Keratinocyte (primary cell): ENCODE data around the gene USP17L20. TPM values are rescaled to one million over a fixed set of nuclear protein-coding genes. Genes with fewer than 3 reads are reported as not detected.
"Not testable (repeated sequence)": the region's sequence is repeated elsewhere in the genome, so short reads cannot be mapped to it uniquely, and the experiment has no call there.

ENCODE experiments used
- DNase-seq: peaks from one replicate; pipeline ENCODE4 v3.0.0-alpha.2; 2011; ENCODE audit warnings: low read depth, missing footprints, low spot score
- FAIRE-seq: peaks from 2 replicates; lab custom pipeline; 2011; peaks lifted over from hg19 to GRCh38; lab: Jason Lieb, UNC
- H2AFZ ChIP-seq: 2 replicates; pipeline ENCODE4 v1.6.0; 2012; ENCODE audit warnings: low read length, control low read depth, inconsistent platforms; ENCODE audit not compliant: control insufficient read depth
- H3K27ac ChIP-seq: 2 replicates; pipeline ENCODE4 v1.5.1; 2011; ENCODE audit warnings: low read length; ENCODE audit not compliant: control insufficient read depth, insufficient read depth
- H3K27me3 ChIP-seq: 3 replicates; pipeline ENCODE4 v1.6.0; 2011; ENCODE audit warnings: low read length; ENCODE audit not compliant: control insufficient read depth, insufficient read depth; ENCODE audit errors: extremely low read depth
- H3K36me3 ChIP-seq, 2 experiments: 2 replicates in 1 of 2; 3 replicates in 1 of 2; pipeline ENCODE4 v1.5.1; 2011; ENCODE audit warnings: low read length in 2 of 2, mild to moderate bottlenecking in 1 of 2; ENCODE audit not compliant: control insufficient read depth in 2 of 2, insufficient read depth in 2 of 2; ENCODE audit errors: extremely low read depth in 1 of 2
- H3K4me1 ChIP-seq: 3 replicates; pipeline ENCODE4 v1.5.1; 2011; ENCODE audit warnings: low read length; ENCODE audit not compliant: control insufficient read depth, insufficient read depth; ENCODE audit errors: extremely low read depth
- H3K4me2 ChIP-seq: 3 replicates; pipeline ENCODE4 v1.6.0; 2011; ENCODE audit warnings: low read depth, low read length; ENCODE audit not compliant: control insufficient read depth, insufficient read depth; ENCODE audit errors: extremely low read depth
- H3K4me3 ChIP-seq, 3 experiments: fragments of 200-600 bp in 1 of 3; sonication (generic) in 1 of 3; 2 replicates in 2 of 3; 3 replicates in 1 of 3; pipeline ENCODE4 v1.5.1; 2011 to 2016; ENCODE audit warnings: low read length in 3 of 3, mild to moderate bottlenecking in 3 of 3, control low read depth in 2 of 3, inconsistent platforms in 1 of 3, low read depth in 1 of 3, mixed read lengths in 1 of 3, mixed run types in 1 of 3, moderate library complexity in 1 of 3; ENCODE audit not compliant: control insufficient read depth in 2 of 3, insufficient read depth in 2 of 3; ENCODE audit errors: extremely low read depth in 1 of 3
- H3K79me2 ChIP-seq: 2 replicates; pipeline ENCODE4 v1.6.0; 2012; ENCODE audit warnings: low read length; ENCODE audit not compliant: control insufficient read depth, insufficient read depth
- H3K9ac ChIP-seq: 3 replicates; pipeline ENCODE4 v1.6.0; 2011; ENCODE audit warnings: low read length; ENCODE audit not compliant: control insufficient read depth, insufficient read depth; ENCODE audit errors: extremely low read depth
- H3K9me1 ChIP-seq: 3 replicates; pipeline ENCODE4 v1.6.0; 2011; ENCODE audit warnings: low read length; ENCODE audit not compliant: control insufficient read depth, insufficient read depth; ENCODE audit errors: extremely low read depth
- H3K9me3 ChIP-seq: 2 replicates; pipeline ENCODE4 v1.5.1; 2012; ENCODE audit warnings: low read depth, low read length; ENCODE audit not compliant: control insufficient read depth
- H4K20me1 ChIP-seq: 3 replicates; pipeline ENCODE4 v1.6.0; 2011; ENCODE audit warnings: low read length; ENCODE audit not compliant: control insufficient read depth, insufficient read depth; ENCODE audit errors: extremely low read depth
- dilution Hi-C: fragments of 300-500 bp; cut with MboI; formaldehyde crosslinking; loops from one replicate; pipeline ENCODE4 v1.7.0; 2020; ENCODE audit warnings: low sequenced_read_pairs; ENCODE audit not compliant: extremely low pct_ligation_motif_present
- polyA minus RNA-seq, 3 experiments: library from RNA; depleted of rRNA, polyadenylated mRNA; stranded (reverse); fragments of >200 nt; gene quantifications; 1 replicate in 1 of 3; 2 replicates in 1 of 3; 3 replicates in 1 of 3; pipeline ENCODE4 v1.2.3, GENCODE V29; 2011
- polyA plus RNA-seq, 5 experiments: library from polyadenylated mRNA; depleted of rRNA in 3 of 5; stranded (reverse) in 3 of 5; stranded (forward) in 1 of 5; unstranded in 1 of 5; fragments of >200 nt; gene quantifications; 1 replicate in 1 of 5; 2 replicates in 3 of 5; 3 replicates in 1 of 5; pipeline versions ENCODE4 v1.2.1 to v1.2.3, GENCODE V29; 2011 to 2012; ENCODE audit warnings: missing spikeins in 2 of 5, low read depth in 1 of 5, low replicate concordance in 1 of 5

Gene USP17L20, protein sequence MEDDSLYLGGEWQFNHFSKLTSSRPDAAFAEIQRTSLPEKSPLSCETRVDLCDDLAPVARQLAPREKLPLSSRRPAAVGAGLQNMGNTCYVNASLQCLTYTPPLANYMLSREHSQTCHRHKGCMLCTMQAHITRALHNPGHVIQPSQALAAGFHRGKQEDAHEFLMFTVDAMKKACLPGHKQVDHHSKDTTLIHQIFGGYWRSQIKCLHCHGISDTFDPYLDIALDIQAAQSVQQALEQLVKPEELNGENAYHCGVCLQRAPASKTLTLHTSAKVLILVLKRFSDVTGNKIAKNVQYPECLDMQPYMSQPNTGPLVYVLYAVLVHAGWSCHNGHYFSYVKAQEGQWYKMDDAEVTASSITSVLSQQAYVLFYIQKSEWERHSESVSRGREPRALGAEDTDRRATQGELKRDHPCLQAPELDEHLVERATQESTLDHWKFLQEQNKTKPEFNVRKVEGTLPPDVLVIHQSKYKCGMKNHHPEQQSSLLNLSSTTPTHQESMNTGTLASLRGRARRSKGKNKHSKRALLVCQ
- not detected in 3 replicates for polyA plus RNA-seq
- not detected for polyA plus RNA-seq (2011; ENCODE audit: low read depth)
- polyA plus RNA-seq (2011; cell fraction: cytosol; rRNA removed): not detected in 2 replicates
- not detected in 2 replicates for polyA plus RNA-seq (2011; cell fraction: nucleus; rRNA removed)
- polyA plus RNA-seq (2012; ENCODE audit: low replicate concordance): not detected in 2 replicates
- not detected in 3 replicates for polyA minus RNA-seq
- polyA minus RNA-seq (2011; cell fraction: cytosol; rRNA and poly(A)+ RNA removed): not detected
- not detected in 2 replicates for polyA minus RNA-seq (2011; cell fraction: nucleus; rRNA and poly(A)+ RNA removed)

DNA sequence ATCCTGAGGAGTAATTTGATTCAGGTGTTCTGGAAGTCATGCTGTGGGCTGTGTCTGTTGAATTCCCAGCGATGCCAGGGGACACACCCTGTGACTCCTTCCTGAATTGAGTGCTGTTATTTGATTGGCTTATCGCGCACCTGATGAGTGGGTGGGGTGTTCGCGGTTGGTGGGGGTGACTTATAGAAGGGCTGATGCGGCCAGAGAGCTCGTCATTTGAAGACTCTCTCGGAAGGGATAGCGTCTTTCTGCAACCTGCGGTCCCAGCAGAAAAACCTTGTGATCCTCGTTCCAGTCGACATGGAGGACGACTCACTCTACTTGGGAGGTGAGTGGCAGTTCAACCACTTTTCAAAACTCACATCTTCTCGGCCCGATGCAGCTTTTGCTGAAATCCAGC, at the start of gene USP17L20:
TSS of gene USP17L20 (plus strand) at position 301 of the 400 bp plus-strand sequence. CDS start at position 301, 0 bp downstream.
- FAIRE-seq, H3K9me1 ChIP-seq, dilution Hi-C loops, H3K79me2 ChIP-seq, H3K9ac ChIP-seq, H3K27me3 ChIP-seq, H3K4me1 ChIP-seq, H3K9me3 ChIP-seq, H2AFZ ChIP-seq, H3K27ac ChIP-seq, H3K4me2 ChIP-seq, H4K20me1 ChIP-seq, DNase-seq, H3K4me3 ChIP-seq, H3K36me3 ChIP-seq: not testable (repeated sequence)

DNA sequence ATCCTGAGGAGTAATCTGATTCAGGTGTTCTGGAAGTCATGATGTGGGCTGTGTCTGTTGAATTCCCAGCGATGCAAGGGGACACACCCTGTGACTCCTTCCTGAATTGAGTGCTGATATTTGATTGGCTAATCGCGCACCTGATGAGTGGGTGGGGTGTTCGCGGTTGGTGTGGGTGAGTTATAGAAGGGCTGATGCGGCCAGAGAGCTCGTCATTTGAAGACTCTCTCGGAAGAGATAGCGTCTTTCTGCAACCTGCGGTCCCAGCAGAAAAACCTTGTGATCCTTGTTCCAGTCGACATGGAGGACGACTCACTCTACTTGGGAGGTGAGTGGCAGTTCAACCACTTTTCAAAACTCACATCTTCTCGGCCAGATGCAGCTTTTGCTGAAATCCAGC, 47.6 kb upstream of the USP17L20 start, which contains the start of gene USP17L10:
TSS of gene USP17L10 (plus strand) at position 301 of the 400 bp plus-strand sequence. CDS start at position 301, 0 bp downstream.
- dilution Hi-C loops, H2AFZ ChIP-seq, H3K27ac ChIP-seq, DNase-seq, H3K36me3 ChIP-seq, H4K20me1 ChIP-seq, H3K4me1 ChIP-seq, H3K4me3 ChIP-seq, H3K4me2 ChIP-seq, H3K27me3 ChIP-seq, H3K9ac ChIP-seq, H3K9me1 ChIP-seq, H3K9me3 ChIP-seq, FAIRE-seq, H3K79me2 ChIP-seq: not testable (repeated sequence)

DNA sequence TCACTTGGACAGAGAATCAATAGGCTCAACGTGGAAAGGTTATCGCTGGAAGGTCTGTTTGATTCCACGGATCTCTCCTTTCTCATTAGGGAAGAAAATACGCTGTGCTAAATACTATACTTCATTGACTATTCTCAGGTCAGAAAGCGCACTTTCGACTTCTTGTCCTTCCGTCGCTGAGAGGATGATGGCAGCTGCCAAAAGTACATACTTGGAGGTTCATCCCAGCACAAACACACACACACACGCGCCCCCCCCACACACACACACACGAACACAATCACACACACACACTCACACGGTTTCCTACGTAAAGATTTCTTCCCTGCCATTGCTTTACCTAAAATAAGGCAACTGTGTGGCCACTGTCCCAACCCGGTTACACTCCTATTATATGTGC, 43.2 kb upstream of the USP17L20 start:
- H3K27ac ChIP-seq, H3K4me2 ChIP-seq, H3K9ac ChIP-seq, H3K9me3 ChIP-seq, H2AFZ ChIP-seq, dilution Hi-C loops, H3K9me1 ChIP-seq, DNase-seq, H3K4me1 ChIP-seq, H3K27me3 ChIP-seq, H3K4me3 ChIP-seq, H3K79me2 ChIP-seq, FAIRE-seq, H3K36me3 ChIP-seq, H4K20me1 ChIP-seq: not testable (repeated sequence)

DNA sequence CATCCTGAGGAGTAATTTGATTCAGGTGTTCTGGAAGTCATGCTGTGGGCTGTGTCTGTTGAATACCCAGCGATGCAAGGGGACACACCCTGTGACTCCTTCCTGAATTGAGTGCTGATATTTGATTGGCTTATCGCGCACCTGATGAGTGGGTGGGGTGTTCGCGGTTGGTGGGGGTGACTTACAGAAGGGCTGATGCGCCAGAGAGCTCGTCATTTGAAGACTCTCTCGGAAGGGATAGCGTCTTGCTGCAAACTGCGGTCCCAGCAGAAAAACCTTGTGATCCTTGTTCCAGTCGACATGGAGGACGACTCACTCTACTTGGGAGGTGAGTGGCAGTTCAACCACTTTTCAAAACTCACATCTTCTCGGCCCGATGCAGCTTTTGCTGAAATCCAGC, 42.8 kb upstream of the USP17L20 start, which contains the start of gene USP17L11:
TSS of gene USP17L11 (plus strand) at position 301 of the 400 bp plus-strand sequence. CDS start at position 301, 0 bp downstream.
- H3K36me3 ChIP-seq, H3K9ac ChIP-seq, H3K79me2 ChIP-seq, H3K9me1 ChIP-seq, DNase-seq, H3K27ac ChIP-seq, H4K20me1 ChIP-seq, FAIRE-seq, H2AFZ ChIP-seq, H3K27me3 ChIP-seq, H3K4me3 ChIP-seq, dilution Hi-C loops, H3K4me1 ChIP-seq, H3K9me3 ChIP-seq, H3K4me2 ChIP-seq: not testable (repeated sequence)
